Natural killer cell treated with Interleukin-12 subunit alpha and Interleukin-12 subunit beta and Interleukin-15 and Interleukin-18, amount 100 ng/mL, for 72 hours (primary cell): Measurements from ENCODE around the gene GNAQ. TPM values are rescaled to one million over a fixed set of nuclear protein-coding genes. Genes with fewer than 3 reads are reported as not detected.

Source experiments
- ATAC-seq, 2 donors: fragments of 150-1000 bp; cut with Tn5 transposase in 1 of 2; sonication (Bioruptor Pico), chemical (Tn5 transposase) in 1 of 2; 2 replicates each; pipeline ENCODE4 v1.10.0; 2021
- DNase-seq: peaks from one replicate; pipeline ENCODE4 v3.0.0; 2022; ENCODE audit warnings: low spot score
- H3K27ac Mint-ChIP-seq, 2 donors: 1 replicate in 1 of 2; 2 replicates in 1 of 2; pipeline ENCODE4 v1.8.0; 2022; ENCODE audit warnings: mixed read lengths in 2 of 2, mild to moderate bottlenecking in 1 of 2, moderate library complexity in 1 of 2
- H3K27me3 Mint-ChIP-seq, 2 donors: 1 replicate in 1 of 2; 2 replicates in 1 of 2; pipeline ENCODE4 v1.8.0; 2022; ENCODE audit warnings: mixed read lengths in 2 of 2
- H3K36me3 Mint-ChIP-seq: one replicate; pipeline ENCODE4 v1.8.0; 2022; ENCODE audit warnings: mixed read lengths
- H3K4me1 Mint-ChIP-seq, 2 donors: 1 replicate in 1 of 2; 2 replicates in 1 of 2; pipeline ENCODE4 v1.8.0; 2022; ENCODE audit warnings: low read depth in 2 of 2, mixed read lengths in 2 of 2, mild to moderate bottlenecking in 1 of 2
- H3K4me3 Mint-ChIP-seq: one replicate; pipeline ENCODE4 v1.8.0; 2022; ENCODE audit warnings: mixed read lengths
- H3K9me3 Mint-ChIP-seq: 2 replicates; pipeline ENCODE4 v1.8.0; 2022; ENCODE audit warnings: mixed read lengths
- total RNA-seq, 2 donors: library from RNA; stranded (reverse); gene quantifications; one replicate each; pipeline ENCODE4 v1.2.3, GENCODE V29; 2022

GNAQ gene
- total RNA-seq, 2 donors from 2014 or later = 21.1 to 39.4 TPM

DNA sequence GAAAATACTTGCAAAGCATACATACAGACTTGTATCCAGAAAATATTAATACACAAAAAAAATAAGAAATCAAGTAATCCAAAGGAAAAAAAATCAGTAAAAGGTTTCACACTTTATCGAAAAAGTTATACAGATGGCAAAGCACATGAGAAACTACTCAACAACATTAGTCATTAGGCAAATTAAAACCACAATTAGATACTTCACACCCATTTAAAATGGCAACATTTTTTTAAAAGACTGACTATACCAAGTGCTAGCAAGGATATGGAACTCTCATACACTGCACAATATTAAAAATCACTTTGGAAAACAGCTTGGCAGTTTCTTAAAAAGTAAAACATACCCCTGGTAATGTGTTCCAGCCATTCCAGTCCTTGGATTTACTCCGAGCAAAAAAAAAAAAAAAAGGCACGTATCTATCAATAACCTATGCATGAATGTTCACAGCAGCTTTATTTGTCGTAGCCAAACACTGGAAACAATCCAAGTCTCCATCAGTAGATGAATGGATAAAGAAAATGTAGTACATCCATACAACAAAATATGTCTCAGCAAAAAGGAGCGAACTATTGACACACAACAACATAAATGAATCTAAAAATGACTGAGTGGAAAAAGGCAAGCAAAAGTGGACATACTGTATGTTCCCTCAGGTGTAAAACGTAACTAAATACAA lies 66.0 kb downstream of the GNAQ start:
- Mint-ChIP-seq H3K27ac (no peak overlapping the region), H3K36me3 (peaks cover 4% of the 10 kb centered on the region), H3K4me1 (peaks cover 29 to 30% of the 10 kb centered on the region in 2 donors), H3K4me3 (no peak overlapping the region), H3K27me3 (peaks cover 0 to 6% of the 10 kb centered on the region in 2 donors), H3K9me3 (no peaks in the 10 kb centered on the region)
- no peak for ATAC-seq
- no peak for DNase-seq

DNA sequence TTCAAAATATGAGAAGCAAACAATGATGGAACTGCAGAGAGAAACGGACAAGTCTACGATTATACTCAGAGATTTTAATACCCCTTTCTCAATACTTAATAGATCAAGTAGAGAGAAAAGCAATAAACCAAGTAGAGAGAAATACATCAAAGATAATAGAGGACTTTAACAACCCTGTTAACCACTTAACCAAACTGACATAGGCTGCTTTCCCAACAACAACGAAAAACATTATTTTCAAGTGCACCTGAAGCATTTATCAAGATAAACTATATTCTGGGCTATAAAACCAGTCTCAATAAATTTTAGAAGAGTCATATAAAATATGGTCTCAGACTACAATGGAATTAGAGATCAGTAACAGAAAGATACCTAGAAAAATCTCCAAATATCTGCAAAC lies 67.4 kb downstream of the GNAQ start:
- no peak for ATAC-seq
- Mint-ChIP-seq H3K27me3 (peaks cover 0 to 6% of the 10 kb centered on the region in 2 donors), H3K36me3 (peaks cover 4% of the 10 kb centered on the region), H3K9me3 (no peaks in the 10 kb centered on the region), H3K4me3 (no peak overlapping the region), H3K27ac (no peak overlapping the region), H3K4me1 (peaks cover 30 to 32% of the 10 kb centered on the region in 2 donors)
- no peak for DNase-seq

DNA sequence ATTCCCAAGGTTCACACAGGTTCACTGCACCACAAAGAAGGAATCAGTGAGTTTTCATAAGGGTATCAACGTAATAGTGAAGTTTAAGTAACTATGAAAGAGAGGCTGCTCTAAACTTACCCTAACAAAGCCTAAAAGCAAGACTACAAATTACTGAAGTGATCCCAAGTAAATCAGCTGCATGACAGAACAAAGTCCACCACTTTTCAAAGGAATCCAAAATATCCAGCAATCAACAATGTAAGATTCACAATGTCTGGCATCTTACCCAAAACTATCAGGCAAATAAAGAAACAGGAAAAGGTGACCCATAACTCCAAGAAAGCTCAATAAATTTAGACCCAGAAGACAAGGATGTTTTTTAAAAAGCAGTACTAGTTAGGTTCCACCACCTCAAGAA lies 70.1 kb downstream of the GNAQ start:
- peaks cover 4% of the 10 kb centered on the region for H3K36me3 Mint-ChIP-seq
- peaks cover 42 to 43% of the 10 kb centered on the region in 2 donors for H3K4me1 Mint-ChIP-seq
- ATAC-seq (no peak), DNase-seq (no peak)
- no peak overlapping the region for H3K27ac Mint-ChIP-seq
- no peaks in the 10 kb centered on the region for H3K9me3 Mint-ChIP-seq
- peaks cover 2 to 6% of the 10 kb centered on the region in 2 donors for H3K27me3 Mint-ChIP-seq
- H3K4me3 Mint-ChIP-seq = no peak overlapping the region

DNA sequence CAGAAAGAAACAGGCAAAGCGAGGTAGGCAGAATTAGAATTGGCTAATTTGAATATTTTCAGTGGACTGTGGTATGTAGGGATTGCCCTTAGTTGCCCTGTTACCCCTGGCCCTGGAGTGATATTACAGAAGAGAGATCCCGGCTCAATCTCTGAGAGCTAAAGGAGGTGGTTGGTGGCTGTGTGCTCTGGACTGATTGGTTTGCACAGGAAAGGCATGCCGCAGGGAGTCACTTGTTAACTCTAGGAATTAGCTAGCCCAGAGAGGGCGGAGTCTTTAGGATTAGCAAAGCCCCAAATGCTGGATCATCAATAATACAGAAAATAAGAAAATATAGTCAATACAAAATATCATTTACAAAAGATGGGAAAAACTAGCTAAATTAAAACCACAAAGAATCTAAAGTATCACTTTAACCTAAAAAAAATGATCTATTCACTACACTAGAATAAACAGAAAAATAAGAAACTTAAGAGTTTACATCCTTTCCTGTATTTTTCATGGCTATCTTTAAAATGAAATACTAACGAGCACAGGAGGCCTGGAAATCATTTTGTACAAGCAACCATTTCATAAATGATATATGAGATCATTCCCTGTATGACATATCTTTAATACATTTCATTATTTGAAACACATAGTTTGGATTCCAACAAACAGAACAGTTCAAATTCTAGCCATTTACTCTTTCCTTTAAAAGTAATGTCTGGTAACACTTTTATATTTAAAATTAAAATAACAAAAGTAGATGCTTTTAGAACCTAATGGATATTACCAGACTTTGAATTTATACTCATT lies 71.1 kb downstream of the GNAQ start:
- H3K9me3 Mint-ChIP-seq = no peaks in the 10 kb centered on the region
- peaks cover 39 to 43% of the 10 kb centered on the region in 2 donors for H3K4me1 Mint-ChIP-seq
- no peak overlapping the region for H3K27ac Mint-ChIP-seq
- DNase-seq (no peak), ATAC-seq (no peak)
- H3K4me3 Mint-ChIP-seq = no peak overlapping the region
- peaks cover 2 to 6% of the 10 kb centered on the region in 2 donors for H3K27me3 Mint-ChIP-seq
- H3K36me3 Mint-ChIP-seq = peaks cover 4% of the 10 kb centered on the region

DNA sequence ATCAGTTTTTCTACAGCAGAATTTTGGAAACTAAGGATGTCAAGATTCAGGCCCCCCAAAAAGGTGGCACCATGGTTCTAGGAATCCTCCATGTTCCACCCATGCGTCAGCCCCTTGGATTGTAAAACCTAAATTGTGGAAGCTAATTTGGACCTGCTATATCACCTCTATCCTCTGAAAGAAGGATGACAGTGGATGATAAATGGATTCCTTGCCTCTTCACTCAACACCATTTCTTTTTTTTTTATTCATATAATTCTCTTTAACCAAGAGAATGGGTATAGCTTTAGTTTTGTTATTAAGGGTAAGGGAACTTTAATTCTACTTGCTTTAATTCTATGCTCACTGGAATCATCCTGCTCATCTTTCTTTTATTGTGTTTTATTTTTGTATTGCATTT lies 71.8 kb downstream of the GNAQ start:
- Mint-ChIP-seq H3K4me1 (peaks cover 37 to 39% of the 10 kb centered on the region in 2 donors), H3K9me3 (no peaks in the 10 kb centered on the region), H3K4me3 (no peak overlapping the region), H3K27ac (no peak overlapping the region), H3K27me3 (peaks cover 2 to 6% of the 10 kb centered on the region in 2 donors), H3K36me3 (peaks cover 4% of the 10 kb centered on the region)
- no peak for ATAC-seq
- no peak for DNase-seq

DNA sequence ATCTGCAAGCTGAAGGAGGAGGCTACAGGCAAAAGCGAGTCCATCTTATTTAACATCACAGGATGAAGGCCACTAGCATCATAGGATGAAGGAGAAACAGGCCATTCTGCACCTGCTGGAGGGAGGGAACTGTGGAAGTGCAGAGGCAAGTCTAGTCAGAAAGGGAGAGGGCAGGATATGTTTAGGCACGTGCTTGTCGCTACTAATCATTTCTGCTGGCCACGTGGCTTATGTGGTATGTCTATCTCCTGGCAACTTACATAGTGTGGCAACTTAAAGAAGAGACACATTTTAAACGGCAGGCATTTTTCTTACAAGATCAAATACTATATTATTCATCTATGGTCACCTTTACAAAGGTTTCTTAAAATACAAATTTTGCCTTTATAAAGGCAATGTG lies 74.0 kb downstream of the GNAQ start:
- peaks cover 4% of the 10 kb centered on the region for H3K36me3 Mint-ChIP-seq
- no peaks in the 10 kb centered on the region for H3K9me3 Mint-ChIP-seq
- peak overlapping the region; percentile 30 for H3K4me3 Mint-ChIP-seq
- peaks cover 2 to 6% of the 10 kb centered on the region in 2 donors for H3K27me3 Mint-ChIP-seq
- peak; percentile 69 to 70 for ATAC-seq
- DNase-seq = no peak
- H3K4me1 Mint-ChIP-seq = peaks cover 43 to 47% of the 10 kb centered on the region in 2 donors
- no peak overlapping the region for H3K27ac Mint-ChIP-seq

DNA sequence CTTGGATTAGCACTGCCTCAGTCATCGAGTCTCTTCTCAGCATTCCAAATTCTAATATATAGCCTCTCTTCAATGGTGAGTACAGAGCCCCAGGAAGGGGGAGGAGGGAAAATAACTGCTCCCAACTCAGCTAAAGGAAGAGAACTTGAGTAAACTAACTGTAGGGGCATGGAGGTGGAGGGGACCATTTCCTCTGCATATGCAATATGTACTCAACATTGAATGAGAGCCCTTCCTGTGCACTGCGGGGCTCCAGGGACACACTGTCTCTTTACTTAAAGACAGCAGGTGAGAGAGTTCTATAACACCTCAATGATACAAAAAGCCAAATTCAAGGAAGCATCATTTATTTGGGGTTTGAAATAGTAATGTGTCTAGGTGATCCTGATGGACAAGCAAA lies 75.1 kb downstream of the GNAQ start:
- Mint-ChIP-seq H3K4me3 (no peak overlapping the region), H3K9me3 (no peaks in the 10 kb centered on the region), H3K36me3 (peaks cover 2% of the 10 kb centered on the region), H3K27me3 (peaks cover 2 to 3% of the 10 kb centered on the region in 2 donors), H3K27ac (no peak overlapping the region), H3K4me1 (peaks cover 36 to 38% of the 10 kb centered on the region in 2 donors)
- ATAC-seq (no peak), DNase-seq (no peak)

DNA sequence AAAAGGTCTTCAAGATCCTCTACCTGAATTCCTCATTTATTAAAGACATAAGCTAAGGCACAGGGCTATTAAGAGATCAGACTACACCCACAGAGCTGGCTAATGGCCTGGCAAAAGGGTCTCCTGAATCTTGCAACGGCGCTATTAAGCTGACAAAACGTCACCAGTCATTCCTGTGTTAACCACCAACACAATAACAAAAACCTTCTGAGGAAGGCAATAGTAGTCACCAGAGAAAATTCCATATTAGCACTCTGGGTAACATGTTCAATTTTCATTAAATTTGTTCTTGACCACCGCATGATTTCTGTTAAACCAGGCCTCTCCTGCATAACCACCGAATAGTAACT lies 77.0 kb downstream of the GNAQ start:
- DNase-seq = no peak
- Mint-ChIP-seq H3K36me3 (no peaks in the 10 kb centered on the region), H3K9me3 (no peaks in the 10 kb centered on the region), H3K27me3 (peaks cover 0 to 2% of the 10 kb centered on the region in 2 donors), H3K4me1 (peaks cover 26 to 38% of the 10 kb centered on the region in 2 donors), H3K27ac (no peak overlapping the region), H3K4me3 (no peak overlapping the region)
- ATAC-seq = no peak

DNA sequence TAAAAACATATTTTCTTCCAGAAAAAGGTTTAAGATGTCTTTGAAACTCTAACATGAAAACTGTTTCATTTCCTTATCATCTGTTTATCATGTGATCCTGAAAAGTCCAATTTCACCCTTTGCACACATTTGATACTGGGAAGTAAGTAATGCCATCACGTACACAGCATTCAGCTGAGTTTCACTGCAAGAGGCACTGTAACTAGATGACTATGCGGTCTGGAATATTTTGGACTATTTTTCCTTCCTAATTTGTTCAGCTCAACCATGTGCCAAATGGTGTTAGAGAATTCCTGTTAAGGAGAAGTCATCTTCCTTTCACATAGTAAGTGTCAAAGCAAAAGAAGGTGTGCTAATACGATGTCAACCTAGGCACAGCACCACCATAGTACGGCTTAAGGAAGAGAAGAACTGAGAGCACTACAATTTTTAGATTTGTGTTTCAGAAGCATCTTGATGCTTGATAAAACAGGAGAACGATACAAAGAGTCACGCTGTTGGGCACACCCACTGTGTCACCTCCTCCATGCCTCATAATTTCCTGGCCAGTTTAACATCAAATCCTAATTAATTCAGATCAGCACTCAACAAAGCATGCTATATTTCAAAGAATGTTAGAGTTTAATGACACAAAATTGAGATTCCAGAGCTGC lies 77.5 kb downstream of the GNAQ start:
- H3K27me3 Mint-ChIP-seq = peaks cover 0 to 2% of the 10 kb centered on the region in 2 donors
- ATAC-seq = no peak
- H3K9me3 Mint-ChIP-seq = no peaks in the 10 kb centered on the region
- no peaks in the 10 kb centered on the region for H3K36me3 Mint-ChIP-seq
- no peak overlapping the region for H3K27ac Mint-ChIP-seq
- no peak overlapping the region for H3K4me3 Mint-ChIP-seq
- H3K4me1 Mint-ChIP-seq = peaks cover 26 to 38% of the 10 kb centered on the region in 2 donors
- DNase-seq = no peak

DNA sequence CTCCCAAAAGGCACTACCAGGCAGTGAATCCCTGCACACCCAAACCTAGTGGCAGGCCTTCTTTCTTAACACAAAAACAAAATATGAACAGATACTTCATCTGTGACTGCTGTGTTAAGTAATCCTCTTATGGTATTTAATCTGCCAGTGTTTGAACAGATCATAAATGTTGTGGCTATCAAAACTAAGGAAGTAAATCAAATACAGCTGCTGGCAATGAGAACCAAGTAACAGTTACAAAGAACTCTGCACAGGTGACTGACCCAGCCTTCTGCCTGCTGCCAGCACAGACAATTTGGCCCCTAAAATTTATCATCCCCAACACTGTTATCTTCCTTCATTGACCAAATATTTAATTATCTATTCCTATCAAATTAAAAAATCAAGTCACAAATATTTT lies 78.0 kb downstream of the GNAQ start:
- ATAC-seq = no peak
- Mint-ChIP-seq H3K27ac (no peak overlapping the region), H3K36me3 (no peaks in the 10 kb centered on the region), H3K27me3 (peaks cover 0 to 2% of the 10 kb centered on the region in 2 donors), H3K4me1 (peaks cover 26 to 38% of the 10 kb centered on the region in 2 donors), H3K4me3 (no peak overlapping the region), H3K9me3 (no peaks in the 10 kb centered on the region)
- DNase-seq = no peak

DNA sequence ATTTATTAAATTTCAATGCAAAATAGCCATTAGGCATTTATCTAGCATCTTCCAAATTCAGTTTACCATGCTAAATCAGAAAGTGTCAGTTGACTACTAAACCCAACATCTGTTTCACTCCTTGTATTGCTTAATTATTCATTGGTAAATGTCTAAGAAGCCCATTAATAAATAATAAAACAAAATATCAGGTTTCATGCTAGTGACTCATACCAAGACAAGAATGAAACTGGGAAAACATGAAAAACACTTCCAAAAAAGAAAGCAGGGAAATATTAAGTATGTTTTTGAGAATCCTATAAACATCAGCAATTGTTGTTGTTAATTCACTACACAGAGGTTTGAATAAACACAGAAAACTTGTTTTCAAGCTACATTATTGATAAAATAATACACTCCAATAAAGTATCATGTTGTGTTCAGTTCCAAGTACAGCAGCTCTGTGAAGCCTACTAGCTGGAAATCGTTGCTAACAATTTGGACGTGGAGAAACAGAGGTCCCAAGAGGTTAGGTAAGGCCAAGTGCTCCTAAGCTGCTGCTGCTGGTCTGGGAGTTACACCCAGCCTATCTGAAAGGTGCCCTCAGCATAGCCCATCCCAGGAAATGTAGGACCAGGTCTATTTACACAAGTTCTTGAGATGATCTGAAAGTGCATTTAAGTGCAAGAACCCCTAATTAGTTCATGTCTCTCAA lies 78.8 kb downstream of the GNAQ start:
- Mint-ChIP-seq H3K27me3 (peaks cover 0 to 2% of the 10 kb centered on the region in 2 donors), H3K4me3 (no peak overlapping the region), H3K27ac (no peak overlapping the region), H3K4me1 (peaks cover 22 to 34% of the 10 kb centered on the region in 2 donors), H3K9me3 (no peaks in the 10 kb centered on the region), H3K36me3 (no peaks in the 10 kb centered on the region)
- no peak for ATAC-seq
- no peak for DNase-seq

DNA sequence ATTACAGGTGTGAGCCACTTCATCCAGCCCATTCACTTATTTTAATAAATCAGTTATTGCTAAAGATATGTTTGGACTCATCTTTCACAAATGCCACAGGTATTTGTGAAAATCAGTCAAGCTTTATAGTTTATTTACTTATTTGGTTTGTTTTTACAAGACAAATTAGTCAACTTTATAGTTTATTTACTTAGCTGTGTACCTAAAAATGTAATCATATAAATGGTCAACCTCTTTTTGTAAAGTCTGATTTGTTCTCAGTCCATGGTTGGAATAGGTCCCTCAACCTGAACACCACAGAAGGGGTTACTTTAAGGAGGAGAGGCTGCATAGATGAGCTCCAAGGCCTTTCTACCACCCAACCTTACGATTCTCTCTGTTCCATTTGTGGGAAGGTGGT lies 80.2 kb downstream of the GNAQ start:
- no peak for ATAC-seq

DNA sequence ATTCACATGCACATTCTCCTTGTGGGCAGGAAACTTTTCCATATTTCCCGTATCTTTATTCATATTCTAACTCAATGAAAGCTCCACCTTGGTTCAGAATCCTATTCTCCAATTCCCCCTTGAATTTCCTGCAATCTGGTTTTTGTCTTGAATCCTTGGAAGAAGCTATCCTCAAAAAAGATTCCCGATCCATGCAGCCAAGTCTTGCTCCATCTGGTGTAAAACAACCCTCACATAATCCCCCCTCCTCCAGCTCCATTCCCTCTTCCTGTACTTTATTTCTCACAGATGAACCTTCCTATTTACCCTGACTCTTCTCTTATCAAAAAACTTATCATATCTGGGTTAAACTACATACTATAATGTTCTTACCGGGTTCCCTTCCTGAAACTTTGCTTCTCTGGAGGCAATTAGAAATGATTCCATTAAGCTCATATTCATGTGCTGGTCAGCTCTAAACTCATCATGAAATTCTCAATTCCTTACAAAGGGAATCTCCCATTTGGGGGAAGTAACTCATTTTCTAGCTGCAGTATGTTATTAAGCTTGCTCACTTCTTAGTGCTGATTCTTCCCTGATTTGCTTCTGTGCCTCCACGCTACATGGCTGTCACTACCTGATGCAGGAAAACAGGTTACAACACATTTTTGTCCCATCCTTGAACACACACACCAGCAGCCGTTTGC lies 81.7 kb downstream of the GNAQ start:
- Mint-ChIP-seq H3K4me1 (peaks cover 23 to 29% of the 10 kb centered on the region in 2 donors), H3K36me3 (no peaks in the 10 kb centered on the region), H3K4me3 (no peak overlapping the region), H3K27ac (no peak overlapping the region), H3K9me3 (no peaks in the 10 kb centered on the region), H3K27me3 (no peaks in the 10 kb centered on the region)
- DNase-seq (no peak), ATAC-seq (no peak)

More for the DNA sequence above, 80.2 kb downstream of the GNAQ start:
- no peaks in the 10 kb centered on the region for H3K9me3 Mint-ChIP-seq
- peaks cover 17 to 23% of the 10 kb centered on the region in 2 donors for H3K4me1 Mint-ChIP-seq
- H3K27me3 Mint-ChIP-seq = no peaks in the 10 kb centered on the region
- no peak overlapping the region for H3K4me3 Mint-ChIP-seq
- no peaks in the 10 kb centered on the region for H3K36me3 Mint-ChIP-seq
- DNase-seq = no peak
- no peak overlapping the region for H3K27ac Mint-ChIP-seq
